ENCODE data around the gene SPTB.

The SPTB gene

GRCh38 chr14:64764641-64765520, 114.8 kb downstream of the SPTB start:
- peak; percentile 98 for TF ChIP-seq CTCF (conservative IDR thresholded peaks at IDR 0.05; ENCODE audit: low read depth, low read length)
- no peak overlapping the region for H3K4me3 ChIP-seq (ENCODE audit: low read length)

DNA sequence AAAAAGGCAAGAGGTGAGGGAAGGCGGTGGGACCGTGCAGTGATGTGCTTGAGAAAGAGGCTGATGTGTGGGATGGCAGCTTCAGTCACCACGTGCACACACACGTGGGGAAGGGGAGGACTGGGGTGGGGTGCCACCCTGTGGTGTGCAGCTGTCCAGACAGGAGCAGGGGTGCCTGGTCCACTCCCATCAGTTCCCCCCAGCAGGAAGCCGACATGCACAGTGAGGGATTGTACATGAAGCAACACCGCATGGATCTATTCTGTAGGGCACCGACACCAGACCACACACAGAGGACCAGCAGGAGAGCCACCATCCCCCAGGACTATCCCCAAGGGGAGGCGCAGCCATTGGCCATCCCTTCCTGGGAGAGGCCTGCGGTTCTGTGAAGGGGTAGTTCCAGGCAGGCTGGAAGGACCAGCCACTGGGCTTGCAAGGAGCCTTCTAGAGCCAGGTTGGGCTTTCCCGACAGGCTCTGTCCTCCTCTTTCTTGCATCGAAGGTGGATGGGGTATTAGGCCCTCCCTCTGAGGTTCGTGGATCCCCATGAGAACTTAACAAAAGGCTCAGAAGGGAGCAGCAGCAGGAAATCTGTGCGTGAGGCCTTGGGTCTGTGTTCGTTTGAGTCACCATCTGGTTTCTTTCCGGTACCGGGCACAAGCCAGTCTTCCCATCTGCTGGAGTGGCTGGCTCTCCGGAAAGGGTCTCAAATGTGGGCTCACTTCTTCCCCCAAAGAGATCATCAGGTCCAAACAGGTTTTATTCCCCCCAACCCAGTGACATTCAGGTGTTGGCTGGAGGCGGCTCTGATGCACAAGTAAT, 115.7 kb downstream of the SPTB start:
- TF ChIP-seq CTCF (conservative IDR thresholded peaks at IDR 0.05; ENCODE audit: low read depth, low read length): peak; percentile 28
- DNase-seq (ENCODE audit: low read depth): no peak
- H3K4me3 ChIP-seq (ENCODE audit: low read length): no peak overlapping the region

More at GRCh38 chr14:64764641-64765520, 114.8 kb downstream of the SPTB start:
- DNase-seq (ENCODE audit: low read depth): no peak

GRCh38 chr14:64763085-64763782, 116.5 kb downstream of the SPTB start:
- H3K4me3 ChIP-seq (ENCODE audit: low read length): no peak overlapping the region
- DNase-seq (ENCODE audit: low read depth): no peak
- no peak for TF ChIP-seq CTCF (conservative IDR thresholded peaks at IDR 0.05; ENCODE audit: low read depth, low read length)

DNA sequence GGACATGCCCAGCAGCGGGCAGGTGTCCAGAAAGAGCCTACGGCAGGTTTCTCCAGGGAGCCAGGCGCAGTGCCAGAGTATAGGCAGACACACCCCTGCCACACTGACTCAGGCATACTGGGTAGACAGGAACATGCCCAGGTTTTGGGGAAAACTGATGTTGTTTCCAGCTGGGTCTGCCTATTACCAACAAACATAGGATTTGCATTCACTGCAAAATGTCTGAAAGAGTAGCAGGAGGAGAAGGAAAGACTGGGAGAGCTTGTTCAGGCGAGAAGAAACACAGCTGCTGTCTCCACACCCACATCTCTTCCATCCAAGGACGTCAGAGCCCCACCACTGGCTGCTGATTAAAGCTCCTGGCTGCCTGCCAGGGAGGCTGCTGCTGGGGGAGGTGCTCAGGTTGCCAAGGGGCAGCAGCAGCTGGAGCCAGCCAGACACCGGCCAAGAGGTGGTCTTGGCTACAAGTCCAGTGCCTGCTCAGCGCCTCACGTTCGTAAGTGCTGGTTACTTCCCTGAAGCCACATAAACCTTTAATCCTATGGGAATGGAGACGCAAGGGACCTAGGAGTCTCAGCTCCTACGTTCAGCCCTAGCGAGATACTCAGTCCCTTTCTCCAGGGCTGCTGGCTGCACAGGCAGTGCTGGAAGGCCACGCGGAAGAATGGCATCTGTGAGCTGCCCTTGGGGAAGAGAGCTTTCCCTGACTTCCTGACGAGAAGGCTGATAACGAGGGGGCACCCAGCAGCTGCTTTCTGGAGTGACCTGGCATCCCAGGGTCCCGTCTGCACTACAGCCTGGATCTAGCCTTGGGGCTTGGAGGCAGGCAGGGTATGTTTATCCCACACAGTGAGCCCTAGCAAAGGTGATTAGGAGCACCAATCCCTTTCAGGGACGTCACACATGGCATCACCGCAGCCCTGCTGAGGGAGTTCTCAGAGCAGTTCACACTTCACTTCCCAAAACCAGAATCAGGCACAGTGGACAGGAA, 117.4 kb downstream of the SPTB start:
- DNase-seq (ENCODE audit: low read depth): peak; percentile 89
- H3K4me3 ChIP-seq (ENCODE audit: low read length): no peak overlapping the region
- TF ChIP-seq CTCF (conservative IDR thresholded peaks at IDR 0.05; ENCODE audit: low read depth, low read length): no peak

DNA sequence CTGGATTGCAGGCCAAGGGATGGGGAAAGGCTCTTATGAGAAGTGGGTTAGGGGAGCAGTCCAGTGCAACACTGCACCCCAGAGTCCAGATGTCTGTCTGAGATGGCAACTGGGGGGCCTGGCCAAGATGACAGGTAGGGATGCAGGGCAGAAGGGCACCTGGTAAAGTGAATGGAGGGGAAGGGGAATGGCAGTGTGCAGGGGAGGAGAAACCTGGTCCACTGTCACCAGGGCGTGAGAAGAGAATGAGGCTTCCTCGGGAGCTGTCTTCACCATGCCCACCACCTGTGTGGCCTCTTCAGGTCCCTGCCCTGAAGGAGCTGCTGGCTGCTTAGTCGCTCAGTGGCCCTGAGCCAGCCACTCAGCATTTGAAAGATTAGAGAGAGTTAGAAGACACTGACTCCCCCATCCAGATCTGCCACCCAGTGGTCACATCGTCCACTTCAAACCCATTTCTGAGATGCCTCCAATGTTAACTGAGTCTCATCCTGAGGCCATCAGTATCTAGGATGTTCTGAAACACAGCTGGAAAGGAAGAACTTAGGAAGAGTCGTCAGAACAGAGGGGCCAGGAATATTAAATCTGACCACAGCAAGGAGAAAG, 118.2 kb downstream of the SPTB start:
- H3K4me3 ChIP-seq (ENCODE audit: low read length): no peak overlapping the region
- DNase-seq (ENCODE audit: low read depth): no peak
- TF ChIP-seq CTCF (conservative IDR thresholded peaks at IDR 0.05; ENCODE audit: low read depth, low read length): peak; percentile 33

DNA sequence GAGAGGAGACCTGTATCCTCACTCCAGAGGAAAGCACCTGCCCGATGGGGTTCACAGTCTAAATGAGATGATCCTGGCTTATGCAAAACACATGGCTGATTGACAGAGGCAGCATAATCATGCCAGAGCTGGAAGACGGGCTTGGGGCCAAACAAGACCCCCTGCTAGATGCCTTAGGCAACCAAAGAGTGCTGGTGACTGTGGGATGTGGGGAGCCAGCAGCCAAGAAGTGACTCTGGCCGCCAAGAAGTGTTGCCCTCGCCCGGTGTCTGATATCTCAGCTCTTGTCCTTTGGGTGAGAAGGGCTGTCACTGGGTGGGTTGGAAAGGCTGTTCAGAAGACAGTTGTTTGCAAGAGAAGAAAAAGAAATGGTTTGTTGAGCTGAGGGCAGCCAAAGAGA, 118.8 kb downstream of the SPTB start:
- no peak overlapping the region for H3K4me3 ChIP-seq (ENCODE audit: low read length)
- no peak for DNase-seq (ENCODE audit: low read depth)
- no peak for TF ChIP-seq CTCF (conservative IDR thresholded peaks at IDR 0.05; ENCODE audit: low read depth, low read length)

Measured in retinal pigment epithelial cell (primary cell).